DOHH2 (cell line): Measurements from ENCODE around the gene USP30.

Experiments
- H3F3A ChIP-seq: fragments of 200-600 bp; sonication (generic), shearing (Covaris generic); 2 replicates; pipeline ENCODE4 v1.6.0; 2016; ENCODE audit warnings: antibody characterized with exemption, mild to moderate bottlenecking; ENCODE audit not compliant: control insufficient read depth, insufficient read depth
- H3K27ac ChIP-seq: fragments of 200-600 bp; sonication (generic); 2 replicates; pipeline ENCODE4 v1.5.1; 2014; ENCODE audit warnings: low read depth, mild to moderate bottlenecking, low read length, moderate library complexity
- H3K27me3 ChIP-seq: fragments of 200-600 bp; sonication (generic); 2 replicates; pipeline ENCODE4 v1.6.1; 2014; ENCODE audit warnings: mild to moderate bottlenecking, low read length, mixed read lengths; ENCODE audit not compliant: control insufficient read depth
- H3K36me3 ChIP-seq: fragments of 200-600 bp; sonication (generic); 2 replicates; pipeline ENCODE4 v1.6.1; 2014; ENCODE audit warnings: mild to moderate bottlenecking, low read length, moderate library complexity, mixed read lengths; ENCODE audit not compliant: control insufficient read depth
- H3K4me1 ChIP-seq: fragments of 200-600 bp; sonication (generic); 2 replicates; pipeline ENCODE4 v1.6.1; 2014; ENCODE audit warnings: mild to moderate bottlenecking, low read length, mixed read lengths; ENCODE audit not compliant: control insufficient read depth
- H3K4me2 ChIP-seq: fragments of 200-600 bp; sonication (generic); 2 replicates; pipeline ENCODE4 v1.6.0; 2014; ENCODE audit warnings: mild to moderate bottlenecking, low read length, moderate library complexity
- H3K4me3 ChIP-seq: fragments of 200-600 bp; sonication (generic); 2 replicates; pipeline ENCODE4 v1.5.1; 2014; ENCODE audit warnings: mild to moderate bottlenecking, low read length, mixed read lengths
- H3K79me2 ChIP-seq: fragments of 200-600 bp; sonication (generic); 2 replicates; pipeline ENCODE4 v1.6.1; 2014; ENCODE audit warnings: mild to moderate bottlenecking, low read length, mixed read lengths; ENCODE audit not compliant: control insufficient read depth
- H3K9me2 ChIP-seq: fragments of 200-600 bp; sonication (generic); replicated peaks from 2 replicates; pipeline ENCODE4 v1.6.1; 2014; ENCODE audit warnings: mild to moderate bottlenecking, low read length, mixed read lengths; ENCODE audit not compliant: control insufficient read depth
- H3K9me3 ChIP-seq: fragments of 200-600 bp; sonication (generic); 2 replicates; pipeline ENCODE4 v1.6.1; 2014; ENCODE audit warnings: antibody characterized with exemption, low read length, mixed read lengths; ENCODE audit not compliant: control insufficient read depth, insufficient read depth
- H4K20me1 ChIP-seq: fragments of 200-600 bp; sonication (generic); 2 replicates; pipeline ENCODE4 v1.6.0; 2014; ENCODE audit warnings: low read depth, mild to moderate bottlenecking, antibody characterized with exemption, low read length, moderate library complexity; ENCODE audit not compliant: control insufficient read depth, insufficient read depth
- EZH2phosphoT487 ChIP-seq: fragments of 200-600 bp; sonication (generic); IDR thresholded peaks from 2 replicates; pipeline ENCODE4 v1.6.1; 2017; ENCODE audit warnings: borderline replicate concordance, mild to moderate bottlenecking, antibody characterized with exemption, low read length, moderate library complexity, mixed read lengths
- TF ChIP-seq, protein P1 (sequence below): fragments of 200-600 bp; sonication (generic); IDR thresholded peaks from one replicate; pipeline ENCODE4 v1.5.1; 2014; ENCODE audit warnings: antibody characterized with exemption, mild to moderate bottlenecking, low read depth, low read length; ENCODE audit not compliant: poor library complexity, severe bottlenecking

Gene USP30

DNA sequence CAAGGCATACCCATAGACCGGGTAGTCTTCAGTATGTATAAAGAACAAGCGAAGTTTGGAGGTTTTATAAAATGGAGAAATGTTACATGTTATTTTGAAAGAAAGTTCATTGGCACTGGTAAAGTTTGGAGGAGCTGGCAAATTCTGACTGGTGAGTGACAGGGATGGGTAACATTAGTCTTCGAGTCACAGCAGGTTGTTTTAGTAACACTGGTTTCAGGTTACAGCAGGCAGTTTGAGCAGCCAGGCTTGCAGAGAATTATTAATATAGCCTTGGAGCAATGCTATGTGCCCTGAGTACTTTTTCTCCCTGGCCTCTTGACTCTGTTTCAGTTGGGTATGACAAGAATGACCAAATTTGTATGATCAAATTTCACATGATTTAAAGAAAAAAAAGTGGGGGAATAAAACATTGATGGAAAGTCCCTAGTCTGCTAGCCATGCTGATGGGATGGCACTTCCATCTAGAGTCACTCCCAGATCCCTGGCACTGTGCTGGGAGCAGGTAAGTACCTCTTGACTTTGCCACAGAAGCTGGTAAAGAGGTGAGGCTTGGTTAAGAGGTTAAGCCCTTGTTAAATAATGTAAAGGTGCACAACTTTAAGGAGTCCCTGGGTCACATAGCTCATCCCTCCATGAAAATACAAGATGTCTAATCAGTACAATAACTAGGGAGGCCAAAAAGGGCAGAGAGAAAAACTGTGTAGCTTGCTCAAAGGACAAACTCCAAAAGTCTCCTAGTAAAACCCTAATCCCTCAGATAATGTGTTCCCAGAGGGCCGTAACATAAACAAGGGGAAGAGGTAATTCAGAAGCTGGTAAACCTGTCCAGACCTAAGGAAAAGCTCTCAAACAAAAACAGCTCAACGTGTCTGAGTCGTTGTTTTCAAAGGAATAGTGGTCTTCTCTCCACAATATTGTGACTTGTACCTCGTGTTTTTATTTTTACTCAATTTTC lies 18.9 kb upstream of the USP30 start:
- H3K4me2 ChIP-seq, result no peak overlapping the region
- H3K27me3 ChIP-seq, result peaks cover 9% of the 10 kb centered on the region; the same call in 1 of the 2 replicates
- no peaks in the 10 kb centered on the region for H3K4me1 ChIP-seq
- no peaks in the 10 kb centered on the region for H3F3A ChIP-seq
- no peak overlapping the region for H3K4me3 ChIP-seq
- H4K20me1 ChIP-seq, result no peaks in the 10 kb centered on the region
- TF ChIP-seq EZH2phosphoT487, result no peak
- TF ChIP-seq, protein P1, sequence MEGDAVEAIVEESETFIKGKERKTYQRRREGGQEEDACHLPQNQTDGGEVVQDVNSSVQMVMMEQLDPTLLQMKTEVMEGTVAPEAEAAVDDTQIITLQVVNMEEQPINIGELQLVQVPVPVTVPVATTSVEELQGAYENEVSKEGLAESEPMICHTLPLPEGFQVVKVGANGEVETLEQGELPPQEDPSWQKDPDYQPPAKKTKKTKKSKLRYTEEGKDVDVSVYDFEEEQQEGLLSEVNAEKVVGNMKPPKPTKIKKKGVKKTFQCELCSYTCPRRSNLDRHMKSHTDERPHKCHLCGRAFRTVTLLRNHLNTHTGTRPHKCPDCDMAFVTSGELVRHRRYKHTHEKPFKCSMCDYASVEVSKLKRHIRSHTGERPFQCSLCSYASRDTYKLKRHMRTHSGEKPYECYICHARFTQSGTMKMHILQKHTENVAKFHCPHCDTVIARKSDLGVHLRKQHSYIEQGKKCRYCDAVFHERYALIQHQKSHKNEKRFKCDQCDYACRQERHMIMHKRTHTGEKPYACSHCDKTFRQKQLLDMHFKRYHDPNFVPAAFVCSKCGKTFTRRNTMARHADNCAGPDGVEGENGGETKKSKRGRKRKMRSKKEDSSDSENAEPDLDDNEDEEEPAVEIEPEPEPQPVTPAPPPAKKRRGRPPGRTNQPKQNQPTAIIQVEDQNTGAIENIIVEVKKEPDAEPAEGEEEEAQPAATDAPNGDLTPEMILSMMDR, result no peak
- no peaks in the 10 kb centered on the region for H3K36me3 ChIP-seq
- H3K79me2 ChIP-seq, result no peaks in the 10 kb centered on the region
- H3K27ac ChIP-seq, result no peak overlapping the region
- H3K9me2 ChIP-seq, result no peaks in the 10 kb centered on the region
- no peaks in the 10 kb centered on the region for H3K9me3 ChIP-seq

- H3K4me1 ChIP-seq, result no peaks in the 10 kb centered on the region
- H3K27ac ChIP-seq, result no peak overlapping the region
- no peaks in the 10 kb centered on the region for H3K9me3 ChIP-seq
- H3K4me3 ChIP-seq, result no peak overlapping the region
- no peaks in the 10 kb centered on the region; the same call in 1 of the 2 replicates for H3K27me3 ChIP-seq
- TF ChIP-seq, protein P1, result no peak
- TF ChIP-seq EZH2phosphoT487, result no peak
- H4K20me1 ChIP-seq, result no peaks in the 10 kb centered on the region
- H3K4me2 ChIP-seq, result no peak overlapping the region
- H3K36me3 ChIP-seq, result no peaks in the 10 kb centered on the region
- H3F3A ChIP-seq, result no peaks in the 10 kb centered on the region
- no peaks in the 10 kb centered on the region for H3K79me2 ChIP-seq
- H3K9me2 ChIP-seq, result no peaks in the 10 kb centered on the region
These were observed 15.4 kb upstream of the USP30 start for GRCh38 chr12:109036975-109037374.

GRCh38 chr12:109044241-109044640 lies 8.1 kb upstream of the USP30 start:
- no peaks in the 10 kb centered on the region for H3F3A ChIP-seq
- H4K20me1 ChIP-seq, result no peaks in the 10 kb centered on the region
- H3K36me3 ChIP-seq, result no peaks in the 10 kb centered on the region
- H3K27me3 ChIP-seq, result peaks cover 13% of the 10 kb centered on the region
- H3K9me2 ChIP-seq, result no peaks in the 10 kb centered on the region
- no peak overlapping the region for H3K4me2 ChIP-seq
- TF ChIP-seq EZH2phosphoT487, result no peak
- TF ChIP-seq, protein P1, result no peak
- H3K4me1 ChIP-seq, result no peaks in the 10 kb centered on the region
- no peaks in the 10 kb centered on the region for H3K79me2 ChIP-seq
- H3K9me3 ChIP-seq, result no peaks in the 10 kb centered on the region
- H3K4me3 ChIP-seq, result no peak overlapping the region
- no peak overlapping the region for H3K27ac ChIP-seq
